ENCODE results near the gene RAD51B.

GRCh38 chr14:68583548-68584280 lies 764.1 kb downstream of the RAD51B start:
- no peak for TF ChIP-seq EP300 (IDR thresholded peaks at IDR 0.05)
- no peak for TF ChIP-seq CTCF (IDR thresholded peaks at IDR 0.05)
